Right renal pelvis (tissue), 4 donors: Measurements from ENCODE around the gene ZNF385B. TPM values are rescaled to one million over a fixed set of nuclear protein-coding genes. Genes with fewer than 3 reads are reported as not detected.
A peak's percentile ranks its signal among the peaks of the same experiment; 100 is the strongest.

Experiments
- DNase-seq, 4 donors: peaks; one replicate each; pipeline ENCODE4 v3.0.0-alpha.2; 2013; ENCODE audit warnings: low read depth in 4 of 4, low spot score in 3 of 4, missing footprints in 1 of 4
- polyA plus RNA-seq, 4 donors: library from polyadenylated mRNA; unstranded; fragments of 120-200 nt; gene quantifications; one replicate each; pipeline ENCODE4 v1.2.1, GENCODE V29; 2013; ENCODE audit not compliant: insufficient read length in 4 of 4

Gene ZNF385B
- polyA plus RNA-seq, 4 donors: 11.6 to 17.4 (median 14.4) TPM

DNA sequence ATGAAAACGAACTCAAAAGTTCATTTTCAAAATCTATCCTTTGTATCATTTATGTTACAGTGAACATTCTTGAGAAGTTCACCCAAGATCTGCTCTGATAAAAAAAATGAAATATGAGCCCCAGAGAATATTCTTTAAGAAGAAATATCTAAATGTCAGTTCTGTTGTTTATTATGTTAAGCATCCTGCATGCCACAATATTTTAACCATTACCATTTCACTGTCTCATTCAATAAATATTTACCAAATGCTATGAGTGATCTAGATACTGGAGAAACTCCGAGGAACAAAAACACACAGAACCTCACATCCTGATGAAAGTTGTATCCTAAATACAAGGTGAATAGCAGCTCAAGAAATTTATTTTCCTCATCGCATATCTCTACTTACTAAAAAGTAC, 170.2 kb downstream of the ZNF385B start:
- DNase-seq: no peak

DNA sequence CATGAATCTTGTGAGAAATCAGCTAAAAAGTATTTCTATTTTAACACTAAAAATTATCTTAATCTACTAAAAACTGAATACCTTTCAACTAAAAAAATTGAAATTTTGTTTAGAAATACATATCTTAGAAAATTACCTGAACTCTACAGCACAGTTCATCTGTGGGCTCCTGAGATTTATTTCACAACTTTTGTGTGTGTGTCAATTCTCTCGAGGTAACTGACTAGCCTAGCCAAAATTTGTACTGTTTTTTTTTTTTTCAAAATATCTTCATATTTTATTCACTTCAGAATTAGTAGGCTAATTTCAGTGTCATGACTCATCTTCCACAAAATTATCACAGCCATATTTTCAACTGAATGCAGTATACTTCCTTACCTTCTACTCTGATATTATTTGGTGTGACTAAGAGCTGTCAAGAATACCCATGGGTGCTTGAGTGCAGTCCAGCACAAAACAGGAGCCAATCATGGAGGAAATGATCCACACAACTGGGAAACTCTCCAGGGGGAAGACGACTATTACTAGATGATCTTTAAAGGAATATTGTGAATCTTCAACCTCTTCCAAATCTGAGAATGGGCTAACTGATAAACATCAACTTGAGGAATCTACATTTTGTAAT, 174.6 kb downstream of the ZNF385B start:
- no peak for DNase-seq

- DNase-seq: no peak
These were observed 175.3 kb downstream of the ZNF385B start for GRCh38 chr2:179686069-179686468.

- DNase-seq: no peak
These were observed 176.3 kb downstream of the ZNF385B start for GRCh38 chr2:179685146-179685545.

GRCh38 chr2:179682756-179683155, 178.7 kb downstream of the ZNF385B start:
- no peak for DNase-seq

- DNase-seq: no peak
These were observed 183.5 kb downstream of the ZNF385B start for GRCh38 chr2:179677746-179678505.

- DNase-seq: peak in 3 of 4 donors; percentile 16 to 48 (median 35)
These were observed 184.2 kb downstream of the ZNF385B start for GRCh38 chr2:179677077-179677688.

GRCh38 chr2:179675435-179675834, 186.0 kb downstream of the ZNF385B start:
- DNase-seq: no peak

- no peak for DNase-seq
These were observed 190.1 kb downstream of the ZNF385B start for GRCh38 chr2:179671043-179671981.

GRCh38 chr2:179669196-179669595, 192.2 kb downstream of the ZNF385B start:
- DNase-seq: no peak

- DNase-seq: no peak
These were observed 196.2 kb downstream of the ZNF385B start for GRCh38 chr2:179664972-179665812.

- no peak for DNase-seq
These were observed 199.4 kb downstream of the ZNF385B start for GRCh38 chr2:179661986-179662385.

GRCh38 chr2:179657068-179657595, 204.3 kb downstream of the ZNF385B start:
- DNase-seq: no peak

DNA sequence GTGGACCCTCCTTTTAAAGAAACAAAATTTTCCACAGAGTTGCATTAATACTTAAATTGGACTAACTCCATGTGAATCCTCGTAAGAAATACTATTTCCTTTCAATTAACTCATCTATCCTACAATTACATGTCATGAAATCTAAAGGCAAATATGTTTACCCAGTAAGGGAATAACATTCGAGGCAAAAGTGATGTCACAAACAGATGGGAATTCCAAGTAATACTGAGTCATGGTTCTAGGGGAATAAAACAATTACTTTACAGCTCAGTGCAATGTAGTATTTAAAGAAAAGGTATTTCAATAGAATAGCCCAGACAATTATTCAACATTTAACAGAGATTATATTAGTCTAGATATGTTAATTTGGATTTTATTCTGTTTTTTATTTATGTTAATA, 205.8 kb downstream of the ZNF385B start:
- DNase-seq: no peak

- DNase-seq: no peak
These were observed 206.6 kb downstream of the ZNF385B start for GRCh38 chr2:179654806-179655205.

- DNase-seq: no peak
These were observed 209.1 kb downstream of the ZNF385B start for GRCh38 chr2:179652296-179652695.

DNA sequence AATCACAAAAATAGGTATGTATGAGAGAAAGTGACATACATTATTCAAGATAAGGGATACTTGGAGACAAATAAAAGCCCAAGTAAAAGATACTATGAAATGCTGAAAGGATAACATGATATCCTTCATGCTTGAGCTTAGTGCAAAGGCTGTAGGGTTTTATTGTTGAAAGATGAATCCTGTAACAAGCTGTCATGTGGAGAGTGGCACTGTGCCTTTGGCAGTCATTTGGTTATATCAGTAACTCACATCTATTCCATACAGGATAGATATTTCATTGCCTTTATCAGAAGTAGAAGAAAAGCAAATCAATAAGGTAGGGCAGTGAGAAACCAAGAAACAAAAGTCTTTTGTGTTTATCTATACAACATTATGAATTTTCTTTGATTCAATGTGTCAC, 211.0 kb downstream of the ZNF385B start:
- DNase-seq: no peak

- no peak for DNase-seq
These were observed 214.4 kb downstream of the ZNF385B start for GRCh38 chr2:179646862-179647587.
